IMR-90 (cell line): ENCODE results near the gene PYGB. TPM values are rescaled to one million over a fixed set of nuclear protein-coding genes. Genes with fewer than 3 reads are reported as not detected.

ENCODE experiments used
- ATAC-seq: fragments of 200-7000 bp; cut with Tn5 transposase; 2 replicates; pipeline ENCODE4 v1.9.1; 2020; ENCODE audit warnings: low read depth, mild to moderate bottlenecking, moderate library complexity
- BruUV-seq: library from RNA; stranded (reverse); fragments of 400-500 nt; replicated peaks from 2 replicates; lab custom pipeline; 2021; lab: Mats Ljungman, UMichigan
- CTCF ChIA-PET: fragments of 300-600 bp; formaldehyde crosslinking; extraction: SDS; loops from one replicate; lab custom pipeline; 2021; ENCODE audit warnings: antibody characterized with exemption; lab: Yijun Ruan, JAX
- POLR2A ChIA-PET: fragments of 300-600 bp; sonication (Branson Sonifier 250); formaldehyde crosslinking; loops from one replicate; lab custom pipeline; 2022; ENCODE audit warnings: antibody characterized with exemption; ENCODE audit not compliant: unreplicated experiment; lab: Charles Lee
- DNase-seq: peaks from one replicate; pipeline ENCODE4 v3.0.0; 2013
- H2AFZ ChIP-seq: replicated peaks from 2 replicates; pipeline ENCODE3; 2013; ENCODE audit warnings: low read length, mild to moderate bottlenecking; ENCODE audit not compliant: poor library complexity
- H2AK5ac ChIP-seq: 2 replicates; pipeline ENCODE4 v1.6.1; 2013; ENCODE audit warnings: low read depth, low read length, inconsistent platforms
- H2AK9ac ChIP-seq: replicated peaks from 2 replicates; pipeline ENCODE3; 2013; ENCODE audit warnings: mild to moderate bottlenecking, low read depth, low read length, moderate library complexity; ENCODE audit not compliant: poor library complexity
- H2BK120ac ChIP-seq: 2 replicates; pipeline ENCODE4 v1.6.1; 2013; ENCODE audit warnings: low read depth, low read length, inconsistent platforms
- H2BK15ac ChIP-seq: 3 replicates; pipeline ENCODE4 v1.6.1; 2013; ENCODE audit warnings: low read depth, low read length, inconsistent platforms
- H2BK20ac ChIP-seq: 2 replicates; pipeline ENCODE4 v1.6.1; 2013; ENCODE audit warnings: low read depth, mild to moderate bottlenecking, inconsistent platforms, low read length, moderate library complexity
- H2BK5ac ChIP-seq: 2 replicates; pipeline ENCODE4 v1.6.1; 2013; ENCODE audit warnings: mild to moderate bottlenecking, low read depth, low read length, inconsistent platforms; ENCODE audit not compliant: poor library complexity, severe bottlenecking
- H3K14ac ChIP-seq: replicated peaks from 2 replicates; pipeline ENCODE4 v1.6.1; 2013; ENCODE audit warnings: low read depth, low read length, inconsistent platforms
- H3K18ac ChIP-seq: 2 replicates; pipeline ENCODE4 v1.6.1; 2013; ENCODE audit warnings: low read depth, low read length, control low read depth
- H3K23ac ChIP-seq: 2 replicates; pipeline ENCODE4 v1.6.1; 2013; ENCODE audit warnings: low read depth, low read length, inconsistent platforms
- H3K27ac ChIP-seq: 2 replicates; pipeline ENCODE4 v1.5.1; 2013; ENCODE audit warnings: mild to moderate bottlenecking, control low read depth, low read length; ENCODE audit not compliant: insufficient read depth
- H3K27me3 ChIP-seq: 2 replicates; pipeline ENCODE4 v1.6.1; 2013; ENCODE audit warnings: low read length; ENCODE audit not compliant: control insufficient read depth, insufficient read depth
- H3K36me3 ChIP-seq: 2 replicates; pipeline ENCODE4 v1.6.1; 2013; ENCODE audit warnings: low read length, mixed read lengths; ENCODE audit not compliant: control insufficient read depth, insufficient read depth
- H3K4ac ChIP-seq: 2 replicates; pipeline ENCODE4 v1.6.1; 2013; ENCODE audit warnings: low read depth, low read length, inconsistent platforms
- H3K4me1 ChIP-seq: 2 replicates; pipeline ENCODE4 v1.6.1; 2013; ENCODE audit warnings: low read length, mixed read lengths; ENCODE audit not compliant: control insufficient read depth, insufficient read depth
- H3K4me2 ChIP-seq: 2 replicates; pipeline ENCODE4 v1.6.1; 2013; ENCODE audit warnings: low read depth, mild to moderate bottlenecking, control low read depth, low read length, moderate library complexity
- H3K4me3 ChIP-seq: 2 replicates; pipeline ENCODE4 v1.5.1; 2013; ENCODE audit warnings: low read depth, mild to moderate bottlenecking, control low read depth, low read length, moderate library complexity; ENCODE audit not compliant: insufficient read depth
- H3K56ac ChIP-seq: 2 replicates; pipeline ENCODE4 v1.6.1; 2013; ENCODE audit warnings: low read length, inconsistent platforms; ENCODE audit not compliant: insufficient read depth; ENCODE audit errors: extremely low read depth
- H3K79me1 ChIP-seq, 2 experiments: 2 replicates each; pipeline ENCODE4 v1.6.1; 2013; ENCODE audit warnings: low read length in 2 of 2, inconsistent platforms in 1 of 2, low read depth in 1 of 2
- H3K9ac ChIP-seq: 2 replicates; pipeline ENCODE4 v1.6.1; 2013; ENCODE audit warnings: low read depth, low read length, control low read depth
- H3K9me1 ChIP-seq: 2 replicates; pipeline ENCODE4 v1.6.1; 2013; ENCODE audit warnings: low read length, inconsistent platforms; ENCODE audit not compliant: insufficient read depth
- H3K9me3 ChIP-seq: 2 replicates; pipeline ENCODE4 v1.6.1; 2013; ENCODE audit warnings: low read length; ENCODE audit not compliant: control insufficient read depth, insufficient read depth
- H4K20me1 ChIP-seq: 2 replicates; pipeline ENCODE4 v1.6.1; 2013; ENCODE audit warnings: low read length, inconsistent platforms; ENCODE audit not compliant: insufficient read depth
- H4K5ac ChIP-seq: 2 replicates; pipeline ENCODE4 v1.6.1; 2013; ENCODE audit warnings: mild to moderate bottlenecking, low read depth, low read length, control low read depth
- H4K8ac ChIP-seq, 2 experiments: 2 replicates each; pipeline ENCODE4 v1.6.1; 2013; ENCODE audit warnings: low read depth in 2 of 2, low read length in 2 of 2, control low read depth in 1 of 2, inconsistent platforms in 1 of 2
- H4K91ac ChIP-seq: 2 replicates; pipeline ENCODE4 v1.6.1; 2013; ENCODE audit warnings: low read depth, low read length, inconsistent platforms; ENCODE audit not compliant: insufficient read depth
- CHD1 ChIP-seq: IDR thresholded peaks from 2 replicates; pipeline ENCODE4 v1.6.1; 2012; ENCODE audit warnings: low read depth, low read length, improper control_type of control experiment
- MAFK ChIP-seq: IDR thresholded peaks from 2 replicates; pipeline ENCODE4 v1.6.1; 2012; ENCODE audit warnings: low read depth, low read length, improper control_type of control experiment
- NFE2L2 ChIP-seq: fragments of 150-350 bp; IDR thresholded peaks from 2 replicates; pipeline ENCODE4 v1.6.1; 2016; ENCODE audit warnings: low read depth, mild to moderate bottlenecking, low read length
- RCOR1 ChIP-seq: IDR thresholded peaks from 2 replicates; pipeline ENCODE4 v1.6.1; 2012; ENCODE audit warnings: mild to moderate bottlenecking, low read length, improper control_type of control experiment; ENCODE audit not compliant: insufficient replicate concordance
- SMC3 ChIP-seq: fragments of 150-350 bp; IDR thresholded peaks from 2 replicates; pipeline ENCODE4 v1.6.1; 2016; ENCODE audit warnings: low read depth, mild to moderate bottlenecking, antibody characterized with exemption, low read length, moderate library complexity
- WGBS, 2 experiments: methylation state at CpG; one replicate each; pipeline versions ENCODE4 v1.1.5 to v1.1.7; 2013; ENCODE audit warnings: missing lambda C conversion rate in 2 of 2; ENCODE audit not compliant: insufficient read length in 1 of 2; ENCODE audit errors: extremely low coverage in 2 of 2; 5-methylcytosine and 5-hydroxymethylcytosine counted together
- dilution Hi-C: fragments of 300-500 bp; cut with HindIII; formaldehyde crosslinking; loops from one replicate; pipeline ENCODE4 v1.14.3; 2018; ENCODE audit warnings: low sequenced_read_pairs; ENCODE audit not compliant: unreplicated experiment
- in situ Hi-C: fragments of 300-500 bp; cut with MboI; formaldehyde crosslinking; loops from 3 replicates; pipeline ENCODE4 v1.14.3; 2019; ENCODE audit warnings: low sequenced_read_pairs, inconsistent platforms, mixed read lengths
- intact Hi-C: fragments of 100-400 bp; cut with micrococcal nuclease; formaldehyde crosslinking; loops from 2 replicates; pipeline ENCODE4 v1.10.0; 2022
- polyA plus RNA-seq, 3 experiments: library from polyadenylated mRNA; depleted of rRNA; stranded (reverse); fragments of >200 nt; gene quantifications; 2 replicates each; pipeline ENCODE4 v1.2.3, GENCODE V29; 2012; ENCODE audit warnings: low replicate concordance in 1 of 3
- total RNA-seq: library from RNA; depleted of rRNA; stranded (reverse); fragments of >200 nt; gene quantifications from 2 replicates; pipeline ENCODE4 v1.2.3, GENCODE V29; 2012

The PYGB gene
- total and polyA plus RNA-seq, 2 of the 4 experiments (the other 2 are of a cell fraction) = 72.4 to 83.1 TPM

DNA sequence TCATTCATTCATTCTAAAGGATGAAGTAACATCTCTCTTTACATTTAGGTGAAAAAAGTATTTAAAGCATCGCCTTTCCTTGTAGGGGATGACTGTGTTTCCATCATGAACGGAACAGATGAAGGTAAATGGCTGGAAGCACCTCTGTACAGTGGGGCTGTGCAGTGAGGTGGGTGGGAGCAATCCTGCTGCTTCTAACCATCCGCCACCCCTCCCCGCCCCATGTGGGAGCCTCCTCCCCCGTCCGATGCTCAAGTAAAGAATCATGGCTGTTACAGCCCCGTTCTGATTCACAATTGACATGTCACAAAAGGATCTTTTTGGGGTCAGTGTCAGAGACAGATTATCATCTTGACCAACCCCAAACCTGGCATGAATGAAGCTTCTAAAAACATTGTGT, 33.1 kb upstream of the PYGB start:
- H3K56ac ChIP-seq = no peak overlapping the region
- peaks cover 36% of the 10 kb centered on the region for H3K36me3 ChIP-seq
- no peak overlapping the region for H3K4me2 ChIP-seq
- no peak overlapping the region for H3K18ac ChIP-seq
- no CpG with 5 or more reads among the region's 7 CpGs for WGBS, 2 experiments
- H4K91ac ChIP-seq = no peak overlapping the region
- DNase-seq (no peak), ATAC-seq (no peak)
- H2AFZ ChIP-seq = no peak overlapping the region
- TF ChIP-seq SMC3 = no peak
- TF ChIP-seq MAFK = no peak
- TF ChIP-seq CHD1 = no peak
- TF ChIP-seq RCOR1 = no peak
- TF ChIP-seq NFE2L2 = no peak
- H3K9me1 ChIP-seq = no peaks in the 10 kb centered on the region; the same call in 1 of the 2 replicates
- in situ Hi-C loops (loop anchor here (10.0 kb wide), 2 partner anchors 50 to 170 kb away; no protein-coding TSS in a partner anchor), intact Hi-C loops (no loop called here), dilution Hi-C loops (no loop called here)
- H3K27ac ChIP-seq = no peak overlapping the region
- H3K79me1 ChIP-seq = peaks cover 0 to 7% of the 10 kb centered on the region in 2 experiments; a peak in 2 of 4 replicates
- no peak overlapping the region for H3K14ac ChIP-seq
- H2BK5ac ChIP-seq = no peak overlapping the region
- H3K4me3 ChIP-seq = no peak overlapping the region
- no peak overlapping the region for H2BK20ac ChIP-seq
- no peak overlapping the region for H2BK15ac ChIP-seq
- no peaks in the 10 kb centered on the region for H3K9me3 ChIP-seq
- ChIA-PET CTCF (no interaction called here), POLR2A (no interaction called here)
- no peaks in the 10 kb centered on the region for H3K27me3 ChIP-seq
- no peak overlapping the region for H3K4ac ChIP-seq
- no TSS peak for BruUV-seq
- no peak overlapping the region for H2AK9ac ChIP-seq
- no peak overlapping the region for H3K23ac ChIP-seq
- H2AK5ac ChIP-seq = no peak overlapping the region
- no peaks in the 10 kb centered on the region for H4K20me1 ChIP-seq
- no peaks in the 10 kb centered on the region for H3K4me1 ChIP-seq
- no peak overlapping the region for H4K5ac ChIP-seq
- H3K9ac ChIP-seq = no peak overlapping the region
- H4K8ac ChIP-seq = no peak overlapping the region
- H2BK120ac ChIP-seq = no peak overlapping the region
